MM.1S (cell line): ENCODE measurements around the gene ZNF488.

Experiments
- CTCF ChIP-seq: fragments of 300-600 bp; sonication (generic); IDR thresholded peaks from 2 replicates; pipeline ENCODE4 v1.5.1; 2016; ENCODE audit warnings: antibody characterized with exemption, low read length, mixed read lengths
- EZH2 ChIP-seq: fragments of 300-600 bp; sonication (generic); optimal IDR thresholded peaks from 2 replicates; pipeline ENCODE3; 2017; ENCODE audit warnings: low read depth, mild to moderate bottlenecking, antibody characterized with exemption, low read length, mixed read lengths

GRCh38 chr10:47370878-47371277 is 13.2 kb downstream of the ZNF488 start:
- TF ChIP-seq EZH2 (no peak), CTCF (no peak)
